DOHH2 (cell line): ENCODE results near the gene MYADML2.

Experiments
- H3F3A ChIP-seq: fragments of 200-600 bp; sonication (generic), shearing (Covaris generic); 2 replicates; pipeline ENCODE4 v1.6.0; 2016; ENCODE audit warnings: antibody characterized with exemption, mild to moderate bottlenecking; ENCODE audit not compliant: control insufficient read depth, insufficient read depth
- H3K27ac ChIP-seq: fragments of 200-600 bp; sonication (generic); 2 replicates; pipeline ENCODE4 v1.5.1; 2014; ENCODE audit warnings: low read depth, mild to moderate bottlenecking, low read length, moderate library complexity
- H3K27me3 ChIP-seq: fragments of 200-600 bp; sonication (generic); 2 replicates; pipeline ENCODE4 v1.6.1; 2014; ENCODE audit warnings: mild to moderate bottlenecking, low read length, mixed read lengths; ENCODE audit not compliant: control insufficient read depth
- H3K36me3 ChIP-seq: fragments of 200-600 bp; sonication (generic); 2 replicates; pipeline ENCODE4 v1.6.1; 2014; ENCODE audit warnings: mild to moderate bottlenecking, low read length, moderate library complexity, mixed read lengths; ENCODE audit not compliant: control insufficient read depth
- H3K4me1 ChIP-seq: fragments of 200-600 bp; sonication (generic); 2 replicates; pipeline ENCODE4 v1.6.1; 2014; ENCODE audit warnings: mild to moderate bottlenecking, low read length, mixed read lengths; ENCODE audit not compliant: control insufficient read depth
- H3K4me2 ChIP-seq: fragments of 200-600 bp; sonication (generic); 2 replicates; pipeline ENCODE4 v1.6.0; 2014; ENCODE audit warnings: mild to moderate bottlenecking, low read length, moderate library complexity
- H3K4me3 ChIP-seq: fragments of 200-600 bp; sonication (generic); 2 replicates; pipeline ENCODE4 v1.5.1; 2014; ENCODE audit warnings: mild to moderate bottlenecking, low read length, mixed read lengths
- H3K79me2 ChIP-seq: fragments of 200-600 bp; sonication (generic); 2 replicates; pipeline ENCODE4 v1.6.1; 2014; ENCODE audit warnings: mild to moderate bottlenecking, low read length, mixed read lengths; ENCODE audit not compliant: control insufficient read depth
- H3K9me2 ChIP-seq: fragments of 200-600 bp; sonication (generic); replicated peaks from 2 replicates; pipeline ENCODE4 v1.6.1; 2014; ENCODE audit warnings: mild to moderate bottlenecking, low read length, mixed read lengths; ENCODE audit not compliant: control insufficient read depth
- H3K9me3 ChIP-seq: fragments of 200-600 bp; sonication (generic); 2 replicates; pipeline ENCODE4 v1.6.1; 2014; ENCODE audit warnings: antibody characterized with exemption, low read length, mixed read lengths; ENCODE audit not compliant: control insufficient read depth, insufficient read depth
- H4K20me1 ChIP-seq: fragments of 200-600 bp; sonication (generic); 2 replicates; pipeline ENCODE4 v1.6.0; 2014; ENCODE audit warnings: low read depth, mild to moderate bottlenecking, antibody characterized with exemption, low read length, moderate library complexity; ENCODE audit not compliant: control insufficient read depth, insufficient read depth
- EZH2phosphoT487 ChIP-seq: fragments of 200-600 bp; sonication (generic); IDR thresholded peaks from 2 replicates; pipeline ENCODE4 v1.6.1; 2017; ENCODE audit warnings: borderline replicate concordance, mild to moderate bottlenecking, antibody characterized with exemption, low read length, moderate library complexity, mixed read lengths
- TF ChIP-seq, protein P1 (sequence below): fragments of 200-600 bp; sonication (generic); IDR thresholded peaks from one replicate; pipeline ENCODE4 v1.5.1; 2014; ENCODE audit warnings: antibody characterized with exemption, mild to moderate bottlenecking, low read depth, low read length; ENCODE audit not compliant: poor library complexity, severe bottlenecking

MYADML2 gene

DNA sequence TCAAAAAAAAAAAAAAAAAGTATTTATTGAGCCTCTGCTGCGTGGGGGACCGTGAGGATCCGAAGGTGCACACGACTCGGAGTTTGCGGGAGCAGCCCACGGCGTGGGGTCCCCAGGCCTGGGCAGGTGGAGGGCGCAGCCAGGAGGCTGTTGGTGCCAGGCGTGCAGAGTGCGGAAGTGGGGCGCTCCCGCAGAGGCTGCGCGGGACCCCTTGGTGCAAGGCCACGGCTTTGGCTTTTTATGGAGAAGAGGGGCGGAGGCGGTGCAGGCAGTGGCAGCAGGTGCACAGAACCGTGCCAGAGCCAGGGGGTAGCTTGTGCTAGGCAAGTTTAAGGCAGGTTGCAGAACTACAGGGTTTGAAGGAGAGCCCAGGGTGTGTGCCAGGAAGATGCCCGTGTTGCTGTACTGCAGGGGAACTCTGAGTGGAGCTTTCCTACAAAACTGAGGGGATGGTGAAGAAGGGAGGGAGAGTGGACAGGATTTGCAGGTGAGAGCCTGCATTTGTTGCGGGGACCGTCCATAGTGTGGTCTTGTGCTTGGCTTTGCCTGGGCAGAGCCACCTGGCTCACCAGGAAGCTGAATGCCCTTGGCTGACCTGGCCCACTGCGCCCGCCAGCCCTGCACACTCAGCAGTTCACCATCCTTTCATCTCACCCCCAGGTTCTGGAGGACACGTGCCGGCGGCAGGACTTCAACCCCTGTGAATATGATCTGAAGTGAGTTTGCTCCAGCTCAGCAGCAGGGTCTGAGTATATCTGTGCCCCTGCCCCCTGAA is 31.7 kb upstream of the MYADML2 start:
- no peaks in the 10 kb centered on the region for H3K27me3 ChIP-seq
- no peaks in the 10 kb centered on the region for H3K9me2 ChIP-seq
- peaks cover 10% of the 10 kb centered on the region for H3K79me2 ChIP-seq
- peak overlapping the region; percentile 93 for H3K4me3 ChIP-seq
- TF ChIP-seq, protein P1, sequence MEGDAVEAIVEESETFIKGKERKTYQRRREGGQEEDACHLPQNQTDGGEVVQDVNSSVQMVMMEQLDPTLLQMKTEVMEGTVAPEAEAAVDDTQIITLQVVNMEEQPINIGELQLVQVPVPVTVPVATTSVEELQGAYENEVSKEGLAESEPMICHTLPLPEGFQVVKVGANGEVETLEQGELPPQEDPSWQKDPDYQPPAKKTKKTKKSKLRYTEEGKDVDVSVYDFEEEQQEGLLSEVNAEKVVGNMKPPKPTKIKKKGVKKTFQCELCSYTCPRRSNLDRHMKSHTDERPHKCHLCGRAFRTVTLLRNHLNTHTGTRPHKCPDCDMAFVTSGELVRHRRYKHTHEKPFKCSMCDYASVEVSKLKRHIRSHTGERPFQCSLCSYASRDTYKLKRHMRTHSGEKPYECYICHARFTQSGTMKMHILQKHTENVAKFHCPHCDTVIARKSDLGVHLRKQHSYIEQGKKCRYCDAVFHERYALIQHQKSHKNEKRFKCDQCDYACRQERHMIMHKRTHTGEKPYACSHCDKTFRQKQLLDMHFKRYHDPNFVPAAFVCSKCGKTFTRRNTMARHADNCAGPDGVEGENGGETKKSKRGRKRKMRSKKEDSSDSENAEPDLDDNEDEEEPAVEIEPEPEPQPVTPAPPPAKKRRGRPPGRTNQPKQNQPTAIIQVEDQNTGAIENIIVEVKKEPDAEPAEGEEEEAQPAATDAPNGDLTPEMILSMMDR: no peak
- TF ChIP-seq EZH2phosphoT487: no peak
- H3K4me2 ChIP-seq: peak overlapping the region; percentile 95
- H4K20me1 ChIP-seq: no peaks in the 10 kb centered on the region
- no peak overlapping the region for H3K27ac ChIP-seq
- no peaks in the 10 kb centered on the region for H3K9me3 ChIP-seq
- H3K36me3 ChIP-seq: peaks cover 12% of the 10 kb centered on the region; the same call in 1 of the 2 replicates
- no peaks in the 10 kb centered on the region; the same call in 1 of the 2 replicates for H3F3A ChIP-seq
- H3K4me1 ChIP-seq: peaks cover 16% of the 10 kb centered on the region

- no peaks in the 10 kb centered on the region for H3K9me2 ChIP-seq
- peaks cover 10% of the 10 kb centered on the region for H3K79me2 ChIP-seq
- H3K36me3 ChIP-seq: peaks cover 12% of the 10 kb centered on the region; the same call in 1 of the 2 replicates
- peak within 1 kb of the TSS; percentile 93 for H3K4me3 ChIP-seq
- peak within 1 kb of the TSS; percentile 95 for H3K4me2 ChIP-seq
- no peaks in the 10 kb centered on the region; the same call in 1 of the 2 replicates for H3F3A ChIP-seq
- H4K20me1 ChIP-seq: no peaks in the 10 kb centered on the region
- H3K4me1 ChIP-seq: peaks cover 16% of the 10 kb centered on the region
- no peaks in the 10 kb centered on the region; the same call in 1 of the 2 replicates for H3K9me3 ChIP-seq
- H3K27ac ChIP-seq: peak within 1 kb of the TSS; percentile 53
- no peaks in the 10 kb centered on the region for H3K27me3 ChIP-seq
- TF ChIP-seq, protein P1: no peak
- no peak for TF ChIP-seq EZH2phosphoT487
Measured at GRCh38 chr17:81977211-81977808, 30.3 kb upstream of the MYADML2 start, which contains the start of gene ASPSCR1. TSS of gene ASPSCR1 (plus strand) at chr17:81977629. CDS start at chr17:81977647, 18 bp downstream.

DNA sequence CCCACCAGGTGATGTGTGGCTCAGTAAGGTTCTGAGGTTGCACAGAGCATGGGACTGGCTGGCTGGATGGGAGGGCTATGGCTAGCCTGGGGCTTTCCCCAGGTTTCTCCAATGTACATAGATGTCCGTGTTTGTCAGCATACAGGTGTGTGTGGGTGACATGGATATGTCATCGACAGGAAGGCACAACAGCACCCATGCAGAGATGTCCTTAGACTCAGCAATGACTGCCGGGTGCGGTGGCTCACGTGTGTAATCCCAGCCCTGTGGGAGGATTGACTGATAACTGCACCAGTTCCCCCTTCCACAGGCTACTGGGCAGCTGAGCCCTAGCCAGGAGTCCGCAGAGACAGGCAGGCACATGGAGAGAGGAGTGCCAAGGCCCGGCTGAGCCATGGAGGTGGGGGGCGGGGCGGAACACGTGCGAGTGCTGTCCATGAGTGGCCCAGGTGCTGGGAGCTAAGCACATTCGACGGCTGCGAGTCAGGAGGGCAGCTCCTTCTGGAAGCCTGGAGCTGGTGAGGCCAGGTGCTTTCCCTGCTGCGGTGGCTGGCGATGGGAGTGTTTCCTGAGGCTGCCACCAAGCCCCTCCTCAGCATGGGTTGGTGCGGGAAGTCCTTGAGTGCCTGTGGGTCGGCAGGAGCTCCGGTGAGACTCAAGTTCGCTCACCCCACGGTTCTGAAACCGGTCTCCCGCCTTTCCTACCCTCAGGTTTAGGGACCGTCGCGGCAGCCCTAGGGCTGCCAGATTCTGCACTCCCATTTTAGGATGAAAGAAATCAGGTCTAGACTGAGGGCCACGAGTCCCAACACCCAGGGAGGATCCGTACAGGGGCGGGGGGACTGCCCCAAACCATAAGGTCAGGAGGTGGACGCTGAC is 29.5 kb upstream of the MYADML2 start:
- Histone ChIP-seq H3F3A (no peaks in the 10 kb centered on the region; the same call in 1 of the 2 replicates), H3K27ac (peak overlapping the region; percentile 53), H3K4me2 (peak overlapping the region; percentile 95), H3K4me1 (peaks cover 16% of the 10 kb centered on the region), H3K27me3 (no peaks in the 10 kb centered on the region), H3K4me3 (peak overlapping the region; percentile 93), H3K9me2 (no peaks in the 10 kb centered on the region), H3K36me3 (peaks cover 12% of the 10 kb centered on the region; the same call in 1 of the 2 replicates), H3K9me3 (no peaks in the 10 kb centered on the region; the same call in 1 of the 2 replicates), H3K79me2 (peaks cover 10% of the 10 kb centered on the region), H4K20me1 (no peaks in the 10 kb centered on the region)
- TF ChIP-seq EZH2phosphoT487: no peak
- TF ChIP-seq, protein P1: no peak
